ENCODE measurements around the gene ECE2. TPM values are rescaled to one million over a fixed set of nuclear protein-coding genes. Genes with fewer than 3 reads are reported as not detected.

The ECE2 gene
- total RNA-seq, 1 experiment from 2014 or later: 0.46 TPM

- no peak for ATAC-seq
- ChIA-PET CTCF (no interaction called here), POLR2A (no interaction called here)
- H3K27ac Mint-ChIP-seq: peak overlapping the region; percentile 70; the same call in 1 of the 2 replicates
- TF ChIP-seq CREB1 (CRISPR knock-in tag; IDR thresholded peaks at IDR 0.05) (no peak), ETV6 (CRISPR knock-in tag; IDR thresholded peaks at IDR 0.05) (no peak), TCF7 (CRISPR knock-in tag; IDR thresholded peaks at IDR 0.05; ENCODE audit: low read depth) (no peak)
- no peaks in the 10 kb centered on the region for H3K27me3 Mint-ChIP-seq (ENCODE audit: low read depth)
- H3K4me3 Mint-ChIP-seq: peak overlapping the region; percentile 96
- H3K4me1 Mint-ChIP-seq: peaks cover 12% of the 10 kb centered on the region
- no peaks in the 10 kb centered on the region for H3K9me3 Mint-ChIP-seq
- peaks cover 54% of the 10 kb centered on the region for H3K36me3 Mint-ChIP-seq
- DNase-seq (ENCODE audit: low spot score): no peak
Observed at GRCh38 chr3:184300378-184300720, 24.5 kb downstream of the ECE2 start.

- Mint-ChIP-seq H3K9me3 (no peaks in the 10 kb centered on the region), H3K4me1 (peaks cover 1% of the 10 kb centered on the region; the same call in 1 of the 2 replicates), H3K27me3 (ENCODE audit: low read depth) (no peaks in the 10 kb centered on the region), H3K4me3 (no peak overlapping the region), H3K27ac (no peak overlapping the region), H3K36me3 (peaks cover 87% of the 10 kb centered on the region)
- ATAC-seq (peak; percentile 26; the same call in 1 of the 2 replicates), DNase-seq (ENCODE audit: low spot score) (no peak)
- no peak for TF ChIP-seq KAT7 (CRISPR knock-in tag; IDR thresholded peaks at IDR 0.05; ENCODE audit: borderline replicate concordance)
- no peak for TF ChIP-seq NR1H2 (CRISPR knock-in tag; IDR thresholded peaks at IDR 0.05)
- no peak for TF ChIP-seq JAZF1 (CRISPR knock-in tag; IDR thresholded peaks at IDR 0.05)
- TF ChIP-seq ZNF396 (CRISPR knock-in tag; IDR thresholded peaks at IDR 0.05; ENCODE audit: borderline replicate concordance): no peak
- TF ChIP-seq OVOL2 (CRISPR knock-in tag; IDR thresholded peaks at IDR 0.05; ENCODE audit: borderline replicate concordance): no peak
- TF ChIP-seq ZSCAN18 (CRISPR knock-in tag; IDR thresholded peaks at IDR 0.05): no peak
- no peak for TF ChIP-seq NFYB (CRISPR knock-in tag; conservative IDR thresholded peaks at IDR 0.05; ENCODE audit: low read depth)
- TF ChIP-seq ATF1 (CRISPR knock-in tag; IDR thresholded peaks at IDR 0.05): no peak
- no peak for TF ChIP-seq ZNF138 (CRISPR knock-in tag; conservative IDR thresholded peaks at IDR 0.05)
- no peak for TF ChIP-seq ZNF281 (CRISPR knock-in tag; IDR thresholded peaks at IDR 0.05)
- TF ChIP-seq MYBL2 (CRISPR knock-in tag; IDR thresholded peaks at IDR 0.05): no peak
- TF ChIP-seq PREB (CRISPR knock-in tag; IDR thresholded peaks at IDR 0.05; ENCODE audit: borderline replicate concordance): no peak
- no peak for TF ChIP-seq TP53 (CRISPR knock-in tag; IDR thresholded peaks at IDR 0.05)
- ChIA-PET POLR2A (no interaction called here), CTCF (interaction anchor here (1.1 kb wide), 1 partner anchor 33 kb away, joined by 3 read pairs; no protein-coding TSS in a partner anchor)
Observed at GRCh38 chr3:184305577-184305976, 29.8 kb downstream of the ECE2 start.

- DNase-seq (ENCODE audit: low spot score) (no peak), ATAC-seq (no peak)
- H3K36me3 Mint-ChIP-seq: peaks cover 81% of the 10 kb centered on the region
- POLR2A ChIA-PET: no interaction called here
- H3K27me3 Mint-ChIP-seq (ENCODE audit: low read depth): no peaks in the 10 kb centered on the region
- no peak overlapping the region for H3K27ac Mint-ChIP-seq
- H3K4me1 Mint-ChIP-seq: no peaks in the 10 kb centered on the region
- no peak overlapping the region for H3K4me3 Mint-ChIP-seq
- CTCF ChIA-PET: interaction anchor here (1.1 kb wide), 1 partner anchor 32 kb away, joined by 3 read pairs; no protein-coding TSS in a partner anchor
- TF ChIP-seq JAZF1 (CRISPR knock-in tag; IDR thresholded peaks at IDR 0.05): no peak
- no peak for TF ChIP-seq FOXP4 (CRISPR knock-in tag; IDR thresholded peaks at IDR 0.05)
- no peak for TF ChIP-seq ERG (CRISPR knock-in tag; IDR thresholded peaks at IDR 0.05)
- no peaks in the 10 kb centered on the region for H3K9me3 Mint-ChIP-seq
Observed at GRCh38 chr3:184306341-184306972, 30.6 kb downstream of the ECE2 start.

Measured in WTC11 (cell line).